SHP77 treated with DMSO at 0.1 percent for 48 hours (cell line): ENCODE data around the gene MAP6.

Source experiments
- DNase-seq: peaks from one replicate; lab custom pipeline; 2025; lab: John Stamatoyannopoulos, UW

The MAP6 gene

DNA sequence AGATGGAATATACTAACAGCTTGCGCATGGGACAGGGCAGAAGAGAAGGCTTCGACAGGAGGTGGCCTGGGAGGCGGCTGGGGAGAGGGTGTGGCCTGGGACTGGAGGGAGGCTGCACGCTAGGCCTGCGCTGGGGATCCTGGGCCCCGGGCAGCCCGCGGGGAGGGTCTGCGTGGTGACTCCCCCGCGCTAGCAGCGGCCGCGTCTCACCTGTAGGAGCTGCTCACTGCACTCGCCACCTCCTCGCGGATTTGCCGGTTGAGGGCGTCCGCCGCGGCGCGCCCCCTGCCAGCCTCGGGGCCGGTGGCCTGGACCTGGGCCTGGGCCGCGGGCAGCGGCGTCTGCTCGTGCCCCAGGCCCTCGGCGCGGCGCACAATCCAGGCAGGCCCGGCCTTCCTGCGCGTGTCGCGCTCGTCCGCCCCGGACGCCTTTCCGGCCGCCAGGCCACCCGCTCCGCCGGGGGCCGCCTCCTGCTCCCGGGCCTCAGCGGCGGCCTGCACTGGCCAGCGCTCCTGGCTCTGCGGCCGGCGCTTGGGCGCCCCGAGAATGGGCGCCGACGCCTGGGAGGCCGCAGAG is 1.5 kb downstream of the MAP6 start:
- DNase-seq, result peak; percentile 10

DNA sequence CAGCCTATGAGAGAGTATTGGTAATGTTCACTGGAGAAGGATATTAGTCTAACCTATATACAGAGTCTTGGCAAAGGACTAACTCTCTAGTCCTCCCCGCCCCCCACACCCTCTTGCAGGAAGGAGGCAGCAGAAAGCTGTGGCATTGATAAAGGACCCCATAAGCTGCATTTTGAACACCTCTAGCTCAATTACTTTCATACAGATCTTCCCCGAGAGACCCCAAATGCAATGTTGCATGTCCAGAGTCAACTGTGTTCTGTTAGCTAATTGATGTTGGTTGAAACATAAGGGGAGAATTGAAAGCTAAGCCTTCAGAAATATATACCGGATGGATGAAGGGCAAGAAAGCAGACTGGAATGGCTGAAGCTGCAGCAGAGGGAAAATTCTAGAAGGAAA is 2.8 kb downstream of the MAP6 start:
- no peak for DNase-seq

DNA sequence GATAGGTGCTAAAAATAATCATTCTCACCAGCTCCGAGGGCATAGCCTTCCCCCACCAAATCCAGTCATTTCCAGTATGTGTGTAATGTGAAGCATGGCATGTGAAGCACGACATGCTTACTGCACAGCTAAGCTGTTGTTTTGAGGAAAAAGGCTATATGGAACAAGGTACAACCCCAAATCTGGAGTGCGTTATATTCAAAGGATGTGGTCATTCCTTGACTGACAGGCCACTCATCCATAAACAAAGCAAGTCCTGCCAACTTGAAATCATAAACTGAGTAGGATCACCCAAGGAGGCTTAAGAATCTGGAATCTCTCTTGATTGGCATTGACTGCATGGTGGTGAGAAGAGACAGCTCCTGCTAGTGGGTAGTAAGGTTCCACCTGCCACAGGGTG is 3.7 kb downstream of the MAP6 start:
- no peak for DNase-seq

DNA sequence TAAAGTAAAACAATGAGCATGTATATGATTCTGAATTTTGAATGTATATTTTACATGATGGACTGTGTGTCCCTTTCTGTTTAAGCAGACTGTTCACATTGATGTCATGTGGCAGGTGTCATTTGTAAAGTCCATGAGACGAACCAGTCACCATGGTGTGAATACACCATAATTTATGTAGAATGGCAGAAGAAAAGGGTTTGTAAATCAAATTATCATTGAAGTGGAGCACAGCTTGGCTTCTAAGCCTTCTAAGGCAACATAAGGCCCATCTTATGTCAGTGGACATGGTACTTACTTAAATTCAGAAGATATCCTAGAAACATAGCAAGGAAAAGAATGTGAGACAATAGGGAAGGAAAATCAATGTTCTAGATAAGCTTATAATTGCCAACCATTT is 4.4 kb downstream of the MAP6 start:
- DNase-seq, result no peak

DNA sequence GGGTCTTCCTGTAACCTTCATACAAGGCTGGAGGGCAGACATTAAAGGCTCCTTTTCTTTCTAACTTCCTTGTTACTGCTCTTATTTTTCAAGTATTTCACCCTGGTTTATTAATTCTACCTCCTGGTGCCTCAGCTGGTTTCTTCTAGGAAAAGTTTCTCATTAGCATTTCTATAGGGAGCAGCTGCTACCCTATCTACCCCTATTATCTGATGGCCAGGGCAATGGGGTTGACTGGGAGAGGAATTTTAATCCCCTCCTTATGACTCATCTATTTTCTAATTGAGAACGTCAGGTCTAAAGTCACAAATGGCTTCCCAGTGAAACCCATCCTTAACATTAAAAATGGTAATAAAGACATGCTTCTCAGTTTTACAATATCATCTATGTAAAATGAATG is 5.0 kb downstream of the MAP6 start:
- no peak for DNase-seq

GRCh38 chr11:75659836-75660235 is 9.0 kb downstream of the MAP6 start:
- DNase-seq, result no peak

GRCh38 chr11:75656044-75656727 is 12.7 kb downstream of the MAP6 start:
- no peak for DNase-seq

DNA sequence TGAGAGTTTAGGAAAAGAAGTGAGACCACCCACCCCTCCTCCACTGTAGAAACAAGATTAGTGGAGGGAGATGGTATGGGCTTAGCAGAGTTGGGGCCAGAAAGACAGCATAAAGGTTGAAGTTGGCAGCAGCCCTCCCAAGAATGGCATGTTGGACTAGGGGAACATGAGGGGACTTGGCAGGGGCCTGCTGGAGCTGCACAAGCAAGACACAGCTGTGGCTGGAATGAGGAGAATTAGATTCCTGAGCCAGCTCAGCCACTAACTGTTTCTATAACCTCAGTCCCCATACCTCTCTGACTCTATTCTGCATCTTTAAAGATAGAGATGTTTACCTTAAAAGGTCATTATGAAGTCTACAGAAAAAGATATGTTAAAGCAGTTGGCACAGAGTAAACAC is 13.2 kb downstream of the MAP6 start:
- no peak for DNase-seq

DNA sequence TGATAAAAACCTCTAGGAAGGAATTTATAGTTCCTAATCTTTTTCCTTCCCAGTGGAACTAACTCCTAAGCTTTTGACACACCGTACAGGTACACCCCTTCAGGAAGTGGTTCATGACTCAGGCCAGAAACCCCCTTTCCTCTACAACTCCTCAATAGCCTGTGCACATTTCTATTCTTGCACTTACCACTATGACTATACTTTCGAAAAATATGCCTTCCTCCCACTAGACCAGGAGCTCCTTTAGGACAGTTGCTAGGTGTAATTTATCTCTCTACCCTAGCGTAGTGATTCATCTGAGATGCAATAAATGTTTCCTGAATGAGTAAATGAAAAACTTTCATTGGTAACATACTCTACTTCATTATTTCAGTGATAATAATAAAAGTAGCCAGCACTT is 14.5 kb downstream of the MAP6 start:
- no peak for DNase-seq

- no peak for DNase-seq
Measured at GRCh38 chr11:75653532-75653931, 15.3 kb downstream of the MAP6 start.

- DNase-seq, result no peak
Measured at GRCh38 chr11:75652936-75653335, 15.9 kb downstream of the MAP6 start.

GRCh38 chr11:75651218-75651617 is 17.6 kb downstream of the MAP6 start:
- no peak for DNase-seq

DNA sequence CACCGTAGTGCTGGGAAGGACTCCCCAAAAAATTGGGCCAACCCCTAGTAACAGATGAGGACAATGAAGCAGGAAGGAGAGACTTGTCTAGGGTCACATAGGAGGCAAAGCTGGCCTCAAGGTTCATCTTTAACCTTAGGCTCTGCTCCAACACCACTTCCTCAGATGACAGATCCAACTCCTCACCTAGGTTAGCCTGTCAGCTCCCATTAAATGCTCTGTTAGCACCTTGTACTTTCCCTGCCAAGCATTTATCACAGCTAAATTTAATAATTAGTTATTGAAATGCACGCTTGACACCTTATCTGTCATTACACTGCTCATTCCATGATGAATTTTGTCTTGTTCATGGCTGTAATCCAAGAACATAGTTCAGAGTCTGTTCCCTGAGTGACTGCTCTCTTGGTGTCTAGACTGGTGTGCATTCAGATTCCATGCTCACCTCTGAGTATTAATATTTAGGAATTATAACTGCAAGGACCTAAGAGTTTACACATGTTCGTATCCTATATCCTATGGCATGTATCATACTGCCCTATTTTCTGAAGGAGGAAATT is 18.6 kb downstream of the MAP6 start:
- DNase-seq, result no peak

GRCh38 chr11:75644946-75645345 is 23.9 kb downstream of the MAP6 start:
- no peak for DNase-seq

DNA sequence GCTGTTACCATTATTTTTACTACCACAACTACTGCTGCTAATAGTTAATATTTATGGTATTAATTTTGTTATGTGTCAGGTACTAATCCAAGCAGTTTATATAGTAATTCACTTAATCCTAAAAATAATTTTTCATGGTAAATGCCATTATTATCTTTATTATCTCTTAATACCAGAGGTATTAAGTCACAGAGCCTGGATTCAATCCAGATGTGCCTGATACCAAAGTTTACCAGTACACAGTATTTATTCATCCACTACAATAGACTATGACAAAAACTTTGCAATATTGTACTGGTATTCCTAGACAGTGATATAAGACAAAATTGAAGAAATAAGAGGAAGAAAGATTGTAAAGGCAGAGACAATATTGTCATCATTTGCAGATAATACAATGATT is 24.5 kb downstream of the MAP6 start:
- no peak for DNase-seq

GRCh38 chr11:75642402-75643113 is 26.3 kb downstream of the MAP6 start:
- no peak for DNase-seq

GRCh38 chr11:75639762-75640181 is 29.1 kb downstream of the MAP6 start:
- peak; percentile 90 for DNase-seq

- no peak for DNase-seq
Measured at GRCh38 chr11:75637998-75638397, 30.8 kb downstream of the MAP6 start.

DNA sequence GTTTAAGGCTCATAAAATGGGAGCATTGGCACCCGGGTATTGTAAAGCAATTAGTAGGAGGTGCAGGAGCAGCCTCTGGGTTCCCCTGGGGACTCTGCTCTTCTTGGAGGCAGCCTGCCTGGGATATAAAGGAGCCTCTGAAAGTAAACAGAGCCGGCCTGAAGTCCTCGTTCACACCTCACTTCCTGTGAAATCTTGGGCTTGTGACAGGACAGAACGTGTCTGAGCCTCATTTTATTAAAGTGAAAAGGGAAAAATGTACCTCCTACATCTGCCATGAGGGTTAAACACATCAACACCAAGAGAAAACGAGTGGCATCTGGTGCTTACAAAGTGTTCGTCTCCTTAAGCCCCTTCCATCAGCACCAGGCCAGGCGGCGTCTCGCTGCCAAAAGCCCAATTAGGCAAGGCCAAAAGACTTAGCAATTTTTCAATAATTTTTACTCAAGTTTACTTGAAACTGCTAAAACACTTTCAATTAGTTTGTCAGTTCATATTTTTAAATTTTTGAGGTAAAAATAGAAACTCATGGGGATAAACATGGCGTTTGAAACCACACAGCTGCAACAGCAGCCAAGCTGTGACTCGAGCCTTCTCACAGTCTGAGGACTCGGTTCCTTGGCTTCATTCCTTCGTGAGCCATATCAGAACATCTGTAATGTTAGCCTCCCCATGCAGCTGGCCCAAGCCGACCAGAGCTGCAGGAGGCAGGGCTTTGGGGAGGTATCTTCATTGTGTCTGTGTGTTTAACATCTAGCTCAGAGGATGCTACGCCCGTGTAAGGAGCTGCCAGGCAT is 33.6 kb downstream of the MAP6 start:
- peak; percentile 62 for DNase-seq

- DNase-seq, result no peak
Measured at GRCh38 chr11:75633409-75634066, 35.3 kb downstream of the MAP6 start.

GRCh38 chr11:75632962-75633361 is 35.9 kb downstream of the MAP6 start:
- no peak for DNase-seq

DNA sequence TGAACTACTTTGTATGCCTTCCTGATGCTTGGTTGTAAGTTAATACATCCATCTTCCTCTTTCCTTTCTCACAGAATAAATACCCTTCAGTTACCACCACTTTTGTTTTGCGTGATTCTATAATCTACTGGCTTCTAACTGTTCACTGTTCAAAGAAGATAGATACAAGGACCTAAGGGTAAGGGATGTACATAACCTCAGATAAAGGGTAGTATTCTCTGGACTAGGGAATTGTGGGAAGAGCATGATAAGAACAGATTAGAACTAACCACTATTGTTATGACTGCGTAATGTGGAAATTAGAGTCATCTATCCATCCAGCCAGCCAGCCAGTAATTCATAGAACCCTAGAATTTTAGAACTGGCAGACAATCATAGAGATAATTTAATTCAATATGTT is 36.4 kb downstream of the MAP6 start:
- no peak for DNase-seq
